ENCODE results near the gene TTC4.
"Not testable (repeated sequence)": the region's sequence is repeated elsewhere in the genome, so short reads cannot be mapped to it uniquely, and the experiment has no call there.

The TTC4 gene

GRCh38 chr1:54748094-54748835 is 32.6 kb downstream of the TTC4 start:
- no peak for DNase-seq (ENCODE audit: low read depth in 3 of 3)

- no peak for DNase-seq (ENCODE audit: low read depth in 3 of 3)
Measured at GRCh38 chr1:54750596-54750995, 34.9 kb downstream of the TTC4 start.

- DNase-seq (ENCODE audit: low read depth in 3 of 3), result no peak
Measured at GRCh38 chr1:54751426-54751825, 35.8 kb downstream of the TTC4 start.

- DNase-seq (ENCODE audit: low read depth in 3 of 3), result no peak
Measured at GRCh38 chr1:54754045-54754444, 38.4 kb downstream of the TTC4 start.

- DNase-seq (ENCODE audit: low read depth in 3 of 3), result no peak
Measured at GRCh38 chr1:54754486-54755285, 39.0 kb downstream of the TTC4 start.

- DNase-seq (ENCODE audit: low read depth in 3 of 3), result no peak
Measured at GRCh38 chr1:54757833-54758232, 42.2 kb downstream of the TTC4 start.

GRCh38 chr1:54758678-54759348 is 43.2 kb downstream of the TTC4 start:
- no peak for DNase-seq (ENCODE audit: low read depth in 3 of 3)

- DNase-seq (ENCODE audit: low read depth in 3 of 3), result peak in 1 of 3 experiments; percentile 2
Measured at GRCh38 chr1:54763816-54764132, 48.1 kb downstream of the TTC4 start.

- DNase-seq (ENCODE audit: low read depth in 3 of 3), result peak; percentile 89 to 96 (median 94)
Measured at GRCh38 chr1:54764133-54764921, 48.7 kb downstream of the TTC4 start, which contains the start of gene PARS2. Gene PARS2, minus strand, starts transcription at chr1:54764523. Its CDS starts 5,362 bp downstream, at chr1:54759161.

- no peak for DNase-seq (ENCODE audit: low read depth in 3 of 3)
Measured at GRCh38 chr1:54764922-54765561, 49.4 kb downstream of the TTC4 start.

- no peak for DNase-seq (ENCODE audit: low read depth in 3 of 3)
Measured at GRCh38 chr1:54766726-54767125, 51.1 kb downstream of the TTC4 start.

GRCh38 chr1:54767526-54767925 is 51.9 kb downstream of the TTC4 start:
- no peak for DNase-seq (ENCODE audit: low read depth in 3 of 3)

GRCh38 chr1:54768093-54768492 is 52.4 kb downstream of the TTC4 start:
- DNase-seq (ENCODE audit: low read depth in 3 of 3), result no peak

- DNase-seq (ENCODE audit: low read depth in 3 of 3), result no peak
Measured at GRCh38 chr1:54772951-54773350, 57.3 kb downstream of the TTC4 start.

- DNase-seq (ENCODE audit: low read depth in 3 of 3), result peak in 1 of 3 experiments; percentile 11
Measured at GRCh38 chr1:54774820-54775498, 59.3 kb downstream of the TTC4 start.

- DNase-seq (ENCODE audit: low read depth in 3 of 3), result not testable (repeated sequence)
Measured at GRCh38 chr1:54775828-54776721, 60.4 kb downstream of the TTC4 start.

- no peak for DNase-seq (ENCODE audit: low read depth in 3 of 3)
Measured at GRCh38 chr1:54777011-54777410, 61.4 kb downstream of the TTC4 start.

GRCh38 chr1:54777431-54777830 is 61.8 kb downstream of the TTC4 start:
- DNase-seq (ENCODE audit: low read depth in 3 of 3), result no peak

- DNase-seq (ENCODE audit: low read depth in 3 of 3), result no peak
Measured at GRCh38 chr1:54781023-54781723, 65.5 kb downstream of the TTC4 start.

Data from stimulated activated CD4-positive, alpha-beta T cell treated with anti-CD3 and anti-CD28 coated beads, TNF-alpha, amount 100 ng/mL, for 24 hours (primary cell).